GM21528 (cell line): ENCODE measurements around the gene PCDHB8.
"Not testable (repeated sequence)": the region's sequence is repeated elsewhere in the genome, so short reads cannot be mapped to it uniquely, and the experiment has no call there.

Experiments used
- ATAC-seq: cut with Tn5 transposase; IDR thresholded peaks from one replicate; pipeline ENCODE4 v1.9.1; 2021; ENCODE audit warnings: mild to moderate bottlenecking, moderate library complexity; ENCODE audit not compliant: unreplicated experiment, low FRiP score

Gene PCDHB8

GRCh38 chr5:141224844-141225243, 47.3 kb downstream of the PCDHB8 start:
- ATAC-seq, result not testable (repeated sequence)

GRCh38 chr5:141225421-141225820, 47.8 kb downstream of the PCDHB8 start:
- not testable (repeated sequence) for ATAC-seq
